ENCODE data around the gene CXCL13. TPM values are rescaled to one million over a fixed set of nuclear protein-coding genes. Genes with fewer than 3 reads are reported as not detected.
"Not testable (repeated sequence)": the region's sequence is repeated elsewhere in the genome, so short reads cannot be mapped to it uniquely, and the experiment has no call there.

The CXCL13 gene
- total RNA-seq, 1 donor from 2014 or later: not detected

DNA sequence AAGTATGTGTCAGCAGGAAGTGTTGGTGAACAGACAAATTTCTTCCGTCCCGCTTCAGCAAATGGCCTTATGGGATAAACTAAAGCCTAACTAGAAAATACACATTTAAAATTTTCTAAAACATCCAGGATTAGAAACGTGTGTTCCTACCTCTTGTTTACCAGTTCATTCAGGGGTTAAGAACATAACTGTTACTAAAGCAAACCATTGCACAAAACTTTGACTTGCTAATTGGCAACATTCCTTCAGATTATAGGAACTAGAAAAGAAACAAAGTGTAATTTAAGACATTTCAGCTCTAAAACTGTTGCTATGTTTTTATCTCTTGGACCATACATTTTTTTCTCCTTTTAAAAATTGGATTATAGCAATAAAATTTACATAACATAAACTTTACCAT lies 39.5 kb upstream of the CXCL13 start:
- Histone ChIP-seq H3K4me1 (no peaks in the 10 kb centered on the region), H3F3A (ENCODE audit: low read depth) (no peaks in the 10 kb centered on the region), H3K79me2 (ENCODE audit: low read depth) (no peaks in the 10 kb centered on the region), H3K4me2 (no peak overlapping the region), H2AFZ (replicated peaks) (no peak overlapping the region), H3K36me3 (no peaks in the 10 kb centered on the region), H3K27me3 (no peaks in the 10 kb centered on the region), H3K9me3 (ENCODE audit: low read depth) (no peaks in the 10 kb centered on the region), H3K9ac (no peak overlapping the region), H4K20me1 (ENCODE audit: low read depth) (no peaks in the 10 kb centered on the region), H3K27ac (no peak overlapping the region), H3K4me3 (no peak overlapping the region)
- Mint-ChIP-seq H3K9me3 (peaks cover 14% of the 10 kb centered on the region), H3K27me3 (ENCODE audit: insufficient read depth, low read depth) (peaks cover 3% of the 10 kb centered on the region), H3K4me1 (no peaks in the 10 kb centered on the region), H3K36me3 (no peaks in the 10 kb centered on the region), H3K4me3 (no peak overlapping the region), H3K27ac (no peak overlapping the region)
- no peak for DNase-seq (ENCODE audit: low spot score)
- TF ChIP-seq EZH2 (IDR thresholded peaks at IDR 0.05) (no peak), EZH2phosphoT487 (IDR thresholded peaks at IDR 0.05) (no peak)
- TF ChIP-seq, protein P1, sequence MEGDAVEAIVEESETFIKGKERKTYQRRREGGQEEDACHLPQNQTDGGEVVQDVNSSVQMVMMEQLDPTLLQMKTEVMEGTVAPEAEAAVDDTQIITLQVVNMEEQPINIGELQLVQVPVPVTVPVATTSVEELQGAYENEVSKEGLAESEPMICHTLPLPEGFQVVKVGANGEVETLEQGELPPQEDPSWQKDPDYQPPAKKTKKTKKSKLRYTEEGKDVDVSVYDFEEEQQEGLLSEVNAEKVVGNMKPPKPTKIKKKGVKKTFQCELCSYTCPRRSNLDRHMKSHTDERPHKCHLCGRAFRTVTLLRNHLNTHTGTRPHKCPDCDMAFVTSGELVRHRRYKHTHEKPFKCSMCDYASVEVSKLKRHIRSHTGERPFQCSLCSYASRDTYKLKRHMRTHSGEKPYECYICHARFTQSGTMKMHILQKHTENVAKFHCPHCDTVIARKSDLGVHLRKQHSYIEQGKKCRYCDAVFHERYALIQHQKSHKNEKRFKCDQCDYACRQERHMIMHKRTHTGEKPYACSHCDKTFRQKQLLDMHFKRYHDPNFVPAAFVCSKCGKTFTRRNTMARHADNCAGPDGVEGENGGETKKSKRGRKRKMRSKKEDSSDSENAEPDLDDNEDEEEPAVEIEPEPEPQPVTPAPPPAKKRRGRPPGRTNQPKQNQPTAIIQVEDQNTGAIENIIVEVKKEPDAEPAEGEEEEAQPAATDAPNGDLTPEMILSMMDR (IDR thresholded peaks at IDR 0.05): no peak

- no peaks in the 10 kb centered on the region for H3K9me3 ChIP-seq (ENCODE audit: low read depth)
- Mint-ChIP-seq H3K9me3 (peaks cover 15% of the 10 kb centered on the region), H3K4me3 (no peak overlapping the region), H3K27ac (no peak overlapping the region), H3K36me3 (no peaks in the 10 kb centered on the region), H3K27me3 (ENCODE audit: insufficient read depth, low read depth) (peaks cover 3% of the 10 kb centered on the region), H3K4me1 (no peaks in the 10 kb centered on the region)
- no peak for DNase-seq (ENCODE audit: low spot score)
- no peaks in the 10 kb centered on the region for H3K79me2 ChIP-seq (ENCODE audit: low read depth)
- TF ChIP-seq EZH2 (IDR thresholded peaks at IDR 0.05) (no peak), EZH2phosphoT487 (IDR thresholded peaks at IDR 0.05) (no peak)
- TF ChIP-seq, protein P1 (IDR thresholded peaks at IDR 0.05): no peak
- H3F3A ChIP-seq (ENCODE audit: low read depth): no peaks in the 10 kb centered on the region
- no peaks in the 10 kb centered on the region for H4K20me1 ChIP-seq (ENCODE audit: low read depth)
- no peaks in the 10 kb centered on the region for H3K4me1 ChIP-seq
- H3K27ac ChIP-seq: no peak overlapping the region
- H3K27me3 ChIP-seq: no peaks in the 10 kb centered on the region
- H3K36me3 ChIP-seq: no peaks in the 10 kb centered on the region
- H2AFZ ChIP-seq (replicated peaks): no peak overlapping the region
- no peak overlapping the region for H3K4me3 ChIP-seq
- H3K4me2 ChIP-seq: no peak overlapping the region
- no peak overlapping the region for H3K9ac ChIP-seq
Observed at GRCh38 chr4:77567549-77567948, 38.1 kb upstream of the CXCL13 start.

GRCh38 chr4:77570508-77571214 lies 35.0 kb upstream of the CXCL13 start:
- not testable (repeated sequence) for H3K27ac ChIP-seq; H3K36me3 ChIP-seq; H3K79me2 ChIP-seq (ENCODE audit: low read depth); H4K20me1 ChIP-seq (ENCODE audit: low read depth); H3K4me1 Mint-ChIP-seq; H3K9me3 ChIP-seq (ENCODE audit: low read depth); H3K27me3 Mint-ChIP-seq (ENCODE audit: insufficient read depth, low read depth); H3F3A ChIP-seq (ENCODE audit: low read depth); H3K27ac Mint-ChIP-seq; H3K4me3 Mint-ChIP-seq; DNase-seq (ENCODE audit: low spot score); H2AFZ ChIP-seq (replicated peaks); H3K4me2 ChIP-seq; H3K27me3 ChIP-seq; H3K4me3 ChIP-seq; H3K4me1 ChIP-seq; H3K9ac ChIP-seq; H3K36me3 Mint-ChIP-seq
- H3K9me3 Mint-ChIP-seq: peaks cover 13% of the 10 kb centered on the region

- Histone ChIP-seq H3K27ac (no peak overlapping the region), H3K79me2 (ENCODE audit: low read depth) (no peaks in the 10 kb centered on the region), H3F3A (ENCODE audit: low read depth) (no peaks in the 10 kb centered on the region), H3K4me3 (no peak overlapping the region), H3K4me2 (no peak overlapping the region), H3K9me3 (ENCODE audit: low read depth) (no peaks in the 10 kb centered on the region), H3K27me3 (no peaks in the 10 kb centered on the region), H3K9ac (no peak overlapping the region), H4K20me1 (ENCODE audit: low read depth) (no peaks in the 10 kb centered on the region), H3K4me1 (no peaks in the 10 kb centered on the region), H2AFZ (replicated peaks) (no peak overlapping the region), H3K36me3 (no peaks in the 10 kb centered on the region)
- no peaks in the 10 kb centered on the region for H3K36me3 Mint-ChIP-seq
- no peaks in the 10 kb centered on the region for H3K4me1 Mint-ChIP-seq
- no peak for TF ChIP-seq EZH2phosphoT487 (IDR thresholded peaks at IDR 0.05)
- TF ChIP-seq EZH2 (IDR thresholded peaks at IDR 0.05): no peak
- no peak overlapping the region for H3K27ac Mint-ChIP-seq
- DNase-seq (ENCODE audit: low spot score): no peak
- no peak overlapping the region for H3K4me3 Mint-ChIP-seq
- peaks cover 2% of the 10 kb centered on the region for H3K9me3 Mint-ChIP-seq
- H3K27me3 Mint-ChIP-seq (ENCODE audit: insufficient read depth, low read depth): no peaks in the 10 kb centered on the region
Observed at GRCh38 chr4:77576351-77576750, 29.3 kb upstream of the CXCL13 start.

Data from neural progenitor cell (in vitro differentiated cells).